ACC112 (cell line): ENCODE measurements around the gene SNX19.
"Not testable (repeated sequence)": the region's sequence is repeated elsewhere in the genome, so short reads cannot be mapped to it uniquely, and the experiment has no call there.

ENCODE experiments used
- H2AFZ ChIP-seq: fragments of 200-600 bp; sonication (generic); one replicate; pipeline ENCODE4 v1.6.0; 2017; ENCODE audit warnings: antibody characterized with exemption, low read length; ENCODE audit not compliant: unreplicated experiment
- H3K27ac ChIP-seq: fragments of 200-600 bp; sonication (generic); 2 replicates; pipeline ENCODE4 v1.5.1; 2014; ENCODE audit warnings: low read depth, mild to moderate bottlenecking, antibody characterized with exemption, low read length, moderate library complexity
- H3K27me3 ChIP-seq: fragments of 200-600 bp; sonication (generic); 2 replicates; pipeline ENCODE4 v1.6.1; 2014; ENCODE audit warnings: mild to moderate bottlenecking, antibody characterized with exemption, low read length, moderate library complexity, mixed read lengths; ENCODE audit not compliant: insufficient read depth
- H3K36me3 ChIP-seq: fragments of 200-600 bp; sonication (generic); 2 replicates; pipeline ENCODE4 v1.6.1; 2016; ENCODE audit warnings: mild to moderate bottlenecking, antibody characterized with exemption, low read length, moderate library complexity, mixed read lengths; ENCODE audit not compliant: insufficient read depth
- H3K4me1 ChIP-seq: fragments of 200-600 bp; sonication (generic); one replicate; pipeline ENCODE4 v1.6.1; 2016; ENCODE audit warnings: low read length, mixed read lengths; ENCODE audit not compliant: insufficient read depth, unreplicated experiment, control insufficient read depth
- H3K4me3 ChIP-seq: fragments of 200-600 bp; sonication (generic); 2 replicates; pipeline ENCODE4 v1.5.1; 2014; ENCODE audit warnings: mild to moderate bottlenecking, low read depth, low read length
- H3K79me2 ChIP-seq: fragments of 200-600 bp; sonication (generic); one replicate; pipeline ENCODE4 v1.6.0; 2016; ENCODE audit warnings: low read length; ENCODE audit not compliant: control insufficient read depth, unreplicated experiment, insufficient read depth

The SNX19 gene

DNA sequence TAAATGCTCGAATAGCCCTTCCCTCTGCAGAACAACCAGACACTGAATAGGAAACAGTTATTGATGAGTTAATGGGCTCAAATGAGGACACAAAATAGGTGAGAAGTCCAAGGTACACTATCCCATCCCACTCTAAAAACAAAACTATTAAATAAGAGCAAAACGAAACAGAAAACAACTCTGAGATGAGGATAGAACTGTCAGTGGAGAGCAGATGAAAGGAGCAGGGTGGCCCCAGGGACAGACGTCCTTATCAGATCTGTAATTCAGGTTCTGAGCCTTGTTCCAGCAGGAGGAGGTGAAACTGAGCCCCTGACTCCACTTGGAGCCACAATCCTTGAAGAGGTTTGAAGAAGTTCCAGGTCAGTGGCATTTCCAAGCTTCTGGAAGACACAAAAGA is 8.5 kb upstream of the SNX19 start:
- Histone ChIP-seq H3K4me1 (no peaks in the 10 kb centered on the region), H3K79me2 (no peaks in the 10 kb centered on the region), H3K27ac (no peak overlapping the region), H3K27me3 (no peaks in the 10 kb centered on the region), H3K36me3 (no peaks in the 10 kb centered on the region), H2AFZ (peak overlapping the region; percentile 21), H3K4me3 (no peak overlapping the region)

DNA sequence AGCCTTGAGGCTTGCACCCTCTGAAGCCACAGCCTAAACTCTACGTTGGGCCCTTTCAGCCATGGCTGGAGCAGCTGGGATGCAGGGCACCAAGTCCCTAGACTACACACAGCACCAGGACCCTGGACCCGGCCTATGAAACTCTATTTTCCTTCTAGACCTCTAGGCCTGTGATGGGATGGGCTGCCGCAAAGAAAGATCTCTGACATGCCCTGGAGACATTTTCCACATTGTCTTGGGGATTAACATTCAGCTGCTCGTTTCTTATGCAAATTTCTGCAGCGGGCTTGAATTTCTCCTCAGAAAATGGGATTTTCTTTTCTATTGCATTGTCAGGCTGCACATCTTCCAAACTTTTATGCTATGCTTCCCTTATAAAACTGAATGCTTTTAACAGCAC is 4.3 kb upstream of the SNX19 start:
- not testable (repeated sequence) for H3K27ac ChIP-seq, H2AFZ ChIP-seq, H3K27me3 ChIP-seq, H3K4me1 ChIP-seq, H3K79me2 ChIP-seq, H3K4me3 ChIP-seq, H3K36me3 ChIP-seq

DNA sequence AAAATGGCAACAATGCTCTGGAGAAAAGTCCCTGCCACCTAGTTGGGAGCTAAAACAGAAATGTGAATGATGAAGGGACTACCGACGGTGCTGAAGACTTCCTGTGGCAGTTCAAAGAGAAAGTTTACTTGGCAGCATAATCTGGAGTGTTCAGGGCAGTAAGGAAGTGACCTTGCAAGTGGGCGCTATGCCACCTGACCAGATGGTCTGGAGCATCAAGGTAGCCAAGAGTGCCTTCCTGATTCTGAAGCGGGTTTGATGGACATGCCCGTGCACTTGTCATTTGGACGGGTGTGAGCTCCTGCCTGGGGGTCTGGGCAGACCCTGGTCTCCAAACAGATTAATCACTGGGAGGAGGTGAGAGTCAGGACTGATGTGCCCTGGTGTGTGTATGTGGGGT is 1.8 kb upstream of the SNX19 start:
- Histone ChIP-seq H2AFZ (no peak overlapping the region), H3K79me2 (peaks cover 31% of the 10 kb centered on the region), H3K4me1 (peaks cover 9% of the 10 kb centered on the region), H3K36me3 (peaks cover 22% of the 10 kb centered on the region), H3K27ac (no peak overlapping the region), H3K27me3 (no peaks in the 10 kb centered on the region), H3K4me3 (no peak overlapping the region)

DNA sequence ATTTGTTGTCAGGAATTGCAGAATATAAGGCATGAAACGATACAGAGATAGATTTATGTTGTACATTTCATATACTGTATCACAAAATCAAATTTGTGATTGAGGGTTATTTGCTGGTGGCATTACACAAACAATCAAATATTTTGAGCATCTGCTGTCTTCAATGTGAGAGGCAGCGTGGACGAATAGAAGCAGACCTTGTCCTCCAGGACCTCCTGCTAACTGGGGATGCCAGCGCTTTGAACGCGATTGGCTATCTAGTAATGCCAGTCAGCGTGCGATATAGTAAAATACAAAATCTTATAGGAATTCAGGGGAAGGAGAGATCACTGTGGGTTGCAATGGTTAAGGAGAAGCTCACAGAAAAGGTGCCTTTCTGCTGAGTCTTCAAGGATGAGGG is 631 bp upstream of the SNX19 start:
- Histone ChIP-seq H3K79me2 (peaks cover 40% of the 10 kb centered on the region), H2AFZ (peak overlapping the region; percentile 90), H3K27ac (no peak overlapping the region), H3K4me1 (peaks cover 9% of the 10 kb centered on the region), H3K4me3 (peak overlapping the region; percentile 80), H3K36me3 (peaks cover 30% of the 10 kb centered on the region), H3K27me3 (no peaks in the 10 kb centered on the region)

DNA sequence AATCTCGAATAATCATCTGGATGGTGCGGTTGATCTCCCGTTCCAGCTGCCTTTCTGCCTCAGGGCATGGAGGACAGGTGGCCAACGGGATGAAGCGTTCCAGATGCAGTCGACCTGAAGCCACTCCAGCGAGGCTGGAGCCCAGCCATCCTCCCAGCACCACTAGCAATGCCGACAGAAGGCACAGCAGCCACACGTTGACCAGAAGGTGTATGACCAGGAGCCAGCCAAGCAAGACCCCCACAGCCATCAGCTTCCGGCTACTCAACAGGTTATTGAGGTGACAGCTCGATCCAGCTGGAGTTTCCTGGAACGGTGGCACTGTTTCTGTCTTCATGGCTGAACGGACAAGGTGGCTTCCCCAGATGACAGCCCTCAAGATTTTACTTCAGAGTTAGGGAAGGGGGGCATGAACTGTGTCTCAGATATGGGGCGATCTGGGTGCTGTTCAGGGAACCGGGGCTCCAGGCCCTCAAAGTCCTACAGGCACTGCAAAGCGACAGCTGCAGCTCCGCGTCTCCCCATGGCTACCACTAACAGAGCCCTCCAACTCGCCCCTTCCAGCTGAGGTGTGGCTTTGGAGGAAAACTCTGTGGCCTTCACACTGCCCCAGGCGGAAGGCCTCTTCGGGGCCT is 559 bp downstream of the SNX19 start:
- H3K4me3 ChIP-seq = peak overlapping the region; percentile 80
- H3K27ac ChIP-seq = peak overlapping the region; percentile 60
- no peaks in the 10 kb centered on the region for H3K27me3 ChIP-seq
- peak overlapping the region; percentile 11 for H2AFZ ChIP-seq
- H3K79me2 ChIP-seq = peaks cover 47% of the 10 kb centered on the region
- H3K36me3 ChIP-seq = peaks cover 37% of the 10 kb centered on the region
- peaks cover 9% of the 10 kb centered on the region for H3K4me1 ChIP-seq

DNA sequence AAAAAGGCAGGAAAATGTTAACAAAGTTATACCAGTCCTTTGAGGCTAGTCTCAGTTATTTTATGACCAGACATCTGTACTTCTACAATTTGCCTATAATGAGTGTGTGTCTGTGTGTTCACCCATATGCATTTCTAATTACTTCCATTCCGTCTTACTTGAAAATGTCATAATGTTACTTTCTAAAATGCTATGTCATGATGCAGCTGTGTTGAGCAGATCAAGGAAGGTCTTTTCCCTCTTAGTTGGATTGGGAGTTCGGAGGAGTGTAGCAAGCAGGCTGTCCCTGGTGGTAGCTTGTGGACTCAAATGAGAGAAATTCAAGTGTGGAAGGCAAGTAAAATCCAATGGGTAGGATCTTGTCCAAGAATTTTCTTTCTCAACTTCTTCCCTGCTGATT is 3.0 kb downstream of the SNX19 start:
- peaks cover 32% of the 10 kb centered on the region for H3K4me1 ChIP-seq
- no peak overlapping the region for H3K27ac ChIP-seq
- H3K4me3 ChIP-seq = no peak overlapping the region
- H3K79me2 ChIP-seq = peaks cover 50% of the 10 kb centered on the region
- no peaks in the 10 kb centered on the region for H3K27me3 ChIP-seq
- H3K36me3 ChIP-seq = peaks cover 47% of the 10 kb centered on the region
- H2AFZ ChIP-seq = no peak overlapping the region

DNA sequence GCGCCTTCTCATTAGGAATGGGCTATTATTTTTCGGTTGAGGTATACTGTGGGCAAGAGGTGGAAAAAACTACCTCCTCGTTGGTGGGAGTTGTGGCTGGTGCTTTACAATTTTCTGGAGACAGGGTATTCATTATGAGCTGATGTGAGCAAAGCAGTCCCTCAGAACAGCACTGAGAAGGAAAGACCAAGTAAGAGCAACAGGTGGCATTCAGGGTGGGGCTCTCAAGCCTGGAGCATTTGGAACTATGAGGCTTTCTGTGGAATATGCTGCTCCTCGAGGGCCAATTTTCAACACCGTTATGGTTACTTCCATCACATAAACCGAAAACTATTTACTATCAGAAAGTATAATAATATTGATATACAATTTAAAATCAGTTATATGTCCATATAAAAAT is 3.7 kb downstream of the SNX19 start:
- Histone ChIP-seq H3K27me3 (no peaks in the 10 kb centered on the region), H2AFZ (no peak overlapping the region), H3K4me1 (peaks cover 34% of the 10 kb centered on the region), H3K4me3 (no peak overlapping the region), H3K79me2 (peaks cover 53% of the 10 kb centered on the region), H3K36me3 (peaks cover 48% of the 10 kb centered on the region), H3K27ac (no peak overlapping the region)

DNA sequence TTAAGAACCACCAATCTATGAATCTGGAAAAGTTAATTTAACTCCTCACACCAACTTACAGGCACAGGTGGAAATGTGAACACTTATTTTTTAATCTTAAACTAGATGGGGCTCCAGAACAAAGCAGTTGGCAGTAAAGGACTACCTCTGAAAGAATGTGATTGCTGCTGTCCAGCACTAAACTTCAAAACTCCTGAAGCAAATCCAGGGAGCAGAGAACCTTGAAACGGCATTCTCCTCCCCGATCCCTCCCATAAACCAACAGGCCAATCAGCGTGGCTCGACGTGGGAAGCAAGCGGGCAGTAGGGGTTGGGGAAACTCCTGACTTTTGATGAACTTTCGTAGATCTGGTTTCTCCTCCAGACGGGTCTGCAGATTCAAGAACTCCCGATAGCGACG is 5.0 kb downstream of the SNX19 start:
- H3K4me3 ChIP-seq = no peak overlapping the region
- H3K4me1 ChIP-seq = peaks cover 34% of the 10 kb centered on the region
- peaks cover 53% of the 10 kb centered on the region for H3K79me2 ChIP-seq
- no peak overlapping the region for H3K27ac ChIP-seq
- H2AFZ ChIP-seq = no peak overlapping the region
- H3K36me3 ChIP-seq = peaks cover 60% of the 10 kb centered on the region
- H3K27me3 ChIP-seq = no peaks in the 10 kb centered on the region

DNA sequence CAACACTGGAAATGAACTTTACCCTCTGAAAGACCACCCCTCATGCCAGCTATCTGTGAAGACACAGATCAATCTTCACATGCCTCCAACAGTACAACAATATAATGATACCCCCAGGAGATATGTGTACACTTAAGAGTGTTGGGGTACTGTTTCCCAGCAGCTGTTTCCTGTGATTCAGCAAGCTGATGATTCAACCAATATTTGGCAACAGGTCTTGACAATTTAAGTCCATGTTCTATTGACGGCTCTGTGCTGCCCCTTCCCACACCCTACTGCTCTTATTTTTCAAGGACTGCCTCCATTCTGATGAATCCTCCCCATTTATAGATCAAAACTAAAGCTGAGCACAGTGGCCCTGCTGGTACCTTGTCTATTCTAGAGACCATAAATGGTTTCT is 6.6 kb downstream of the SNX19 start:
- Histone ChIP-seq H3K79me2 (peaks cover 37% of the 10 kb centered on the region), H3K27me3 (no peaks in the 10 kb centered on the region), H3K27ac (peak overlapping the region; percentile 89), H3K4me1 (peaks cover 25% of the 10 kb centered on the region), H3K36me3 (peaks cover 70% of the 10 kb centered on the region), H2AFZ (no peak overlapping the region), H3K4me3 (peak overlapping the region; percentile 9; the same call in 1 of the 2 replicates)

DNA sequence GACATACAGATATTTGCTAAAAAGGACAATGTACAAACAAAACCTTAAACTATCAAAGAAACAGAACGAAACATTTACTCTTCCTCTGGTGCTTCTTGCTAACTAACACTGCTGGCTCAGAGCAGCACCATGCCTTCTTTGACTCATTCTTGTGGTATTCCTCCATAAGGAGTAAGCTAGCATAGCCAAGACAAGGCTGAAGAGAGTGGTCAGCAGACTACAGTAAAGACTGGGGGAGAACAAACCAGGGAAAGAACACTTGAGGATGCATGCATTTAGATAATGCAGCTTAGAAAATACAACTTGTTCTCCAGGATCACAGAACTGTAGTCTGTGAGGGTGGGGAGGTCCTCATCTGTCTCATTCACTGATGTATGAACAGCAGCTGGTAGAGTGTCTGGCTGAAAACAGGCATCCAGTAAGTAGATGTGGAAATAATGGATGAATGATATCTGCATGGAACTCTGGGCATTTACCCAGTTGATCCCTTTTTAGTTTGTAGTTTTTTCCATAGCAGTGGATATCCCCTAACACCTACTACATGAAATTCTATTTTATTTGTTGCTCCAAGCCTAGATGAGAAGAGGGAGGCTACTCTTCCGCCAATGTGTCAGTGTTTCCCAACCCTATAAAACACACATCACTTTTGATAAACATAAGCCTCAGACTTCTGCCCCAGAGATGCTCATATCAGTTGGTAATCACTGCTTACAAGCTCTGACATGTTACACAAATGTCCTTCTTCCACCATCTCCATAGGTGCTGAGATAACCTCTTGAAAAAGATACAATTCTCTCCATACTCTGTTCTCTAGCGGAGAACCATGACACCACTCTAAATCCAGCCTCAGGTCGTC is 7.3 kb downstream of the SNX19 start:
- peaks cover 25% of the 10 kb centered on the region for H3K4me1 ChIP-seq
- no peak overlapping the region for H2AFZ ChIP-seq
- H3K27me3 ChIP-seq = no peaks in the 10 kb centered on the region
- H3K36me3 ChIP-seq = peaks cover 70% of the 10 kb centered on the region
- peak overlapping the region; percentile 89 for H3K27ac ChIP-seq
- peak overlapping the region; percentile 9; the same call in 1 of the 2 replicates for H3K4me3 ChIP-seq
- H3K79me2 ChIP-seq = peaks cover 31% of the 10 kb centered on the region

DNA sequence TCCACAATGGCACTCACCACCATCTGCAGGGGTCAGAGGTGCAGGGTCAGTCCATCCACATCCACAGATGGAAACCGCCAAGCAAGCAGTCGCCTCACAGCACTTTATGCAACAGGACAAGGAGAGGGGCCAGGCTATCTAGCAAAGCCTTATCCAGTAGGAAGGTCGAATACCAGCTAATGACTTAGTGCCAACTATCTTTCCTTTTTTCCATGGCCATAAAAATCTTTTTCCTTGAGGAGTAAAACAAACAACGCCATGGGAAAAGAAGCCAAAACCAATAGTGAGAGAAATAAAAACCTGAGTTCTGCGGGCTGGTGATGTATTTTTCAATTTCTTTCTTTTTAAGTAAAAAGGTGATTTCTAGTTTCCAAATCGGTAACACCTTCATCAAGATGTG is 8.2 kb downstream of the SNX19 start:
- Histone ChIP-seq H3K27ac (peak overlapping the region; percentile 89), H3K4me3 (no peak overlapping the region), H3K79me2 (peaks cover 21% of the 10 kb centered on the region), H3K36me3 (peaks cover 67% of the 10 kb centered on the region), H2AFZ (no peak overlapping the region), H3K4me1 (peaks cover 25% of the 10 kb centered on the region), H3K27me3 (no peaks in the 10 kb centered on the region)
